Progenitor cell of endocrine pancreas (in vitro differentiated cells): Measurements from ENCODE around the gene GFRA1. TPM values are rescaled to one million over a fixed set of nuclear protein-coding genes. Genes with fewer than 3 reads are reported as not detected.

Experiments used
- DNase-seq: peaks from one replicate; pipeline ENCODE4 v3.0.0; 2021; ENCODE audit warnings: low spot score; ENCODE audit not compliant: unreplicated experiment
- H3K27ac Mint-ChIP-seq: 2 replicates; pipeline ENCODE4 v1.8.0; 2021; ENCODE audit warnings: mild to moderate bottlenecking, moderate library complexity, mixed read lengths
- H3K27me3 Mint-ChIP-seq: 2 replicates; pipeline ENCODE4 v1.8.0; 2021; ENCODE audit warnings: mixed read lengths
- H3K36me3 Mint-ChIP-seq: 2 replicates; pipeline ENCODE4 v1.8.0; 2022; ENCODE audit warnings: mixed read lengths; ENCODE audit not compliant: insufficient read depth
- H3K4me1 Mint-ChIP-seq: 2 replicates; pipeline ENCODE4 v1.8.0; 2021; ENCODE audit warnings: low read depth, mixed read lengths
- H3K4me3 Mint-ChIP-seq: 2 replicates; pipeline ENCODE4 v1.8.0; 2021; ENCODE audit warnings: low read depth, mild to moderate bottlenecking, moderate library complexity, mixed read lengths
- H3K9me3 Mint-ChIP-seq: 2 replicates; pipeline ENCODE4 v1.8.0; 2021; ENCODE audit warnings: low read depth, mixed read lengths
- total RNA-seq: library from RNA; stranded (reverse); gene quantifications from 2 replicates; pipeline ENCODE4 v1.2.1, GENCODE V29; 2021
- TF ChIP-seq, protein P1 (sequence below): fragments of 200-600 bp; sonication (generic); IDR thresholded peaks from one replicate; pipeline ENCODE4 v1.5.0; 2021; ENCODE audit warnings: antibody characterized with exemption, mild to moderate bottlenecking; ENCODE audit not compliant: unreplicated experiment

The GFRA1 gene
- total RNA-seq, 1 donor from 2014 or later = 8.7 TPM

DNA sequence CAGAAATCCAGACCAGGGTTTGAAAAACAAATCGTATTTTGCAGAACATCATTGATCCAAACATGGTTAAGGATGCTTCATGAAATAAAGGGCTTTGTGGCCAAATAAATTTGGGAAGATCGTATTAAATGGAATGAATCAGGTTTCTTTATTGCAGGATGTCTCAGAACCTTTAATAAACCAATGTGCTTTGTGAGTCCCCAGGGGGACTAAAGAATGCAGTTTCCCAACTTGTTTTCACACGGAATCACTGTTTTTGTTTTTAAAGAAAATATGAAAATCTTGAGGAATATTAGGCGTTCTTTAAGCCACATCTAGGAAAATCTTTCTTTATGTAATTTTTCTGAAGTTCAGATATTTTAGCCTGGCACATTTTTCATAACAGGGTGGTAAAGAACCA, 34.4 kb upstream of the GFRA1 start:
- DNase-seq = no peak
- H3K27me3 Mint-ChIP-seq = no peaks in the 10 kb centered on the region
- H3K27ac Mint-ChIP-seq = no peak overlapping the region
- H3K4me3 Mint-ChIP-seq = no peak overlapping the region
- TF ChIP-seq, protein P1, sequence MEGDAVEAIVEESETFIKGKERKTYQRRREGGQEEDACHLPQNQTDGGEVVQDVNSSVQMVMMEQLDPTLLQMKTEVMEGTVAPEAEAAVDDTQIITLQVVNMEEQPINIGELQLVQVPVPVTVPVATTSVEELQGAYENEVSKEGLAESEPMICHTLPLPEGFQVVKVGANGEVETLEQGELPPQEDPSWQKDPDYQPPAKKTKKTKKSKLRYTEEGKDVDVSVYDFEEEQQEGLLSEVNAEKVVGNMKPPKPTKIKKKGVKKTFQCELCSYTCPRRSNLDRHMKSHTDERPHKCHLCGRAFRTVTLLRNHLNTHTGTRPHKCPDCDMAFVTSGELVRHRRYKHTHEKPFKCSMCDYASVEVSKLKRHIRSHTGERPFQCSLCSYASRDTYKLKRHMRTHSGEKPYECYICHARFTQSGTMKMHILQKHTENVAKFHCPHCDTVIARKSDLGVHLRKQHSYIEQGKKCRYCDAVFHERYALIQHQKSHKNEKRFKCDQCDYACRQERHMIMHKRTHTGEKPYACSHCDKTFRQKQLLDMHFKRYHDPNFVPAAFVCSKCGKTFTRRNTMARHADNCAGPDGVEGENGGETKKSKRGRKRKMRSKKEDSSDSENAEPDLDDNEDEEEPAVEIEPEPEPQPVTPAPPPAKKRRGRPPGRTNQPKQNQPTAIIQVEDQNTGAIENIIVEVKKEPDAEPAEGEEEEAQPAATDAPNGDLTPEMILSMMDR = no peak
- H3K9me3 Mint-ChIP-seq = no peaks in the 10 kb centered on the region
- no peaks in the 10 kb centered on the region for H3K4me1 Mint-ChIP-seq
- H3K36me3 Mint-ChIP-seq = no peaks in the 10 kb centered on the region

DNA sequence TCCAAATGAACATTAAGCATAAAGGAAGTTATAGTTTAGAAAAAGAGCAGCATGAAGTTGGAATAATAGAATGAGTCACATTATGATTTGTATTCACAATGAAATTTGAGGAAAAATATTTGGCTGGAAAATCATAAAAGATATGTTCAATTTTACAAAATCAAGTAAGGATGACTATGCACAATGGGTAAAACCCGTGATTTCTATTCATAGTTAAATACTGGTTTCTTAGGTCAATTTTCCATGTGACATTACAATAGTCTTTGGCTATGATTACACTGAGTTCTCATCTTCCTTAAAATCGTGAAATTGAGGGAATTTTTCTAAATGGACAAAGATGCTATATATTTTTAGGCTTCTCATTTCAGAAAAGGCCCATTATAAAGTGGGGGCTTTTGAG, 33.8 kb upstream of the GFRA1 start:
- Mint-ChIP-seq H3K9me3 (no peaks in the 10 kb centered on the region), H3K27me3 (no peaks in the 10 kb centered on the region)

DNA sequence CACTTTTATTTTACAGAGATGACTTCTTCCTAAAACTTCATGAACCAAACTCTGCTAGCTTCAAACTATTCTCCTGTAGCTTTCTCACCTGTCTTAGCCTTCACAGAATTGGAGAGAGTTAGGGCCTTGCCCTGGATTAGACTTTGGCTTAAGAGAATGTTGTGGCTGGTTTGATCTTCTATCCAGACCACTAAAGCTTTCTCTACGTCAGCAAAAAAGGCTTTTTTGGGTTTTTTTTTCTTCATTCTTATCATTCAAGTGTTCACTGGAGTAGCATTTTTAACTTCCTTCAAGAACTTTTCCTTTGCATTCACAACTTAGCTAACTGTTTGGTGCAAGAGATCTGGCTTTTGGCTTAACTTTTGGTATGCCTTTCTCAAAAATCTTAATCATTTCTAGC, 31.9 kb upstream of the GFRA1 start:
- Mint-ChIP-seq H3K27ac (no peak overlapping the region), H3K4me1 (no peaks in the 10 kb centered on the region), H3K27me3 (no peaks in the 10 kb centered on the region), H3K36me3 (no peaks in the 10 kb centered on the region), H3K4me3 (no peak overlapping the region), H3K9me3 (no peaks in the 10 kb centered on the region)
- TF ChIP-seq, protein P1 = no peak
- no peak for DNase-seq

More for the DNA sequence above, 33.8 kb upstream of the GFRA1 start:
- Mint-ChIP-seq H3K4me1 (no peaks in the 10 kb centered on the region), H3K36me3 (no peaks in the 10 kb centered on the region), H3K4me3 (no peak overlapping the region), H3K27ac (no peak overlapping the region)
- DNase-seq = no peak
- TF ChIP-seq, protein P1 = no peak

DNA sequence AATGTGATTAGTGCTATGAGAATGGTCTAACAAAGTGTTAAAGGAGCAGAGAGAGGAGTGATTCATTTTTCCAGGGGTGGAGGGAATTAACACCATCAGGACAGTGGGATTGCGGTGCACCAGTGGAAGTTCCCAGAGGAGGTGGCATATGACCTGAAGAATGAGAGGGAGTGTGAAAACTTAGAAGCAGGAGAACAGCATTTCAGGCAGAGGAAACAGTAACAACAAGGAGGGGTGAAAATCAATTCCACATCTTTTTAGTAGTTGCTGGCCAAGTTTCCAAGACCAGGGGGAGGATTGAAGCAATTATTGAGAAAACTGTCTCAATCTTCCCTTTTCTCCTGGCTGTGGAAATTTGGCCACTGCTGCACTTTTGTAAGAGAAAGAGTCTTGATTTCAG, 27.5 kb upstream of the GFRA1 start:
- Mint-ChIP-seq H3K27ac (no peak overlapping the region), H3K27me3 (peaks cover 3% of the 10 kb centered on the region), H3K36me3 (no peaks in the 10 kb centered on the region), H3K4me1 (no peaks in the 10 kb centered on the region), H3K4me3 (no peak overlapping the region), H3K9me3 (no peaks in the 10 kb centered on the region)
- TF ChIP-seq, protein P1 = no peak
- DNase-seq = no peak

DNA sequence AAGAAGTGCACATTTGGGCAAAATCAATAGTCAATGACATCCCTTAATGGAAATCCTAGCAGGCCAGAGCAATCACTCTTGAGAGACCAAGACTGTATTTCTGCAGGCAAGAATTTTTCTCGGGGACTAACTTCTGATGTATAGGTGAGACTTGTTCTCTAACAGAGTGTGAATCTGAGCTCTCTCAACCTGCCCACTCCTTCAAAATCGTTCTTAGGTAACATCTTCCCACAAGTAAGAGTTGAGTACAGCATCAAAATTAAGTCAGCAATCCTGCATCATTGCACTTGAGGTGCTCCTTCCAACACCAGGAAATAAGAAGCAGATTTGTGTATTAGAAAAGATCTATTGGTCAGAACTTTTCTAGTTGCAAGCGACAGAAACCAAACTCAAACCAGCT, 25.6 kb upstream of the GFRA1 start:
- Mint-ChIP-seq H3K4me3 (no peak overlapping the region), H3K4me1 (no peaks in the 10 kb centered on the region), H3K27me3 (peaks cover 3% of the 10 kb centered on the region), H3K27ac (no peak overlapping the region), H3K9me3 (no peaks in the 10 kb centered on the region), H3K36me3 (no peaks in the 10 kb centered on the region)
- no peak for DNase-seq
- TF ChIP-seq, protein P1 = no peak
